ENCODE data around the gene FUZ.

Gene FUZ

DNA sequence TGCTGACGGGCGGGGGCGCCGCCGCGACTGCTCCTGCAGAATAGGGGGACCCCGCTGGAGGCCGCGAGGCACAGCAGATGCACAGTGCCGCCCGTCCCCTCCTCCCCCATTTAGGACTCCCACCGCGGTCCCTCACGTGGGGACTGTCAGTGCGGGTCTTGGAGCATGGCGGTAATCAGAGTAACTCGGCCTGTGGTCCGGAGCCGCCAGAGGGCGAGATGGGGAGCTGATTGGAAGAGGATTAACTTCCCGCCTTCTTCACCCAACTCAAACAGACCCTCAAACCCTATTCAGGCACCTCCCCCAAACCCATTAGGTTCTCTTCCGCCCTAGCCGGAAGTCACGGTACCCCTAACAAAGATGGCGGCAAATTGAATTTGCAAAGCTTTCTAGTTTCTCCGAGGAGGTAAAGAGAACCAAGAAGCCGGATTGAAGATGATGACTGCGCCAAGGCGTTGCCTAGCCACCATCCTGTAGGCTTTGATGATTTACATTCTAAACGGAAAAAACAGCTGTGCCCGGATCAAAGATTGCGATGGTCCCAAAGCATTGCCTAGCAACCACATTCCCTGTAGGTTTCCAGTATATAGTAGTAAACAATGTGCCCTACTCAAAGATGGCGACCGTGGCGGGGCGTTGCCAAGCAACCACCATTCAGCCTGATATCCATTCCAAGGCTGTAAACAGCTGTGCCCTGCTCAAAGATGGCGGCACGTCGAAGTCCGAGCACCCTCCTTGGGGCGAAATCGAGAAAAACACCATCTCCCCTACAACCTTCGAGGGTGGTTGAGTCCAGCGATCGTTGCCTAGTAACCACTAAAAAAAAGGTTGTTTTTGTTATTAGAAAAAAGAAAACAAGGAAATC is at the start of gene FUZ:
FUZ (minus strand) TSS at position 296 of the 865 bp plus-strand sequence; CDS start at position 110, 186 bp downstream.
- TF ChIP-seq CTCF (conservative IDR thresholded peaks at IDR 0.05; ENCODE audit: low read depth, low read length), result peak; percentile 45
- DNase-seq (ENCODE audit: low read depth), result peak; percentile 97
- H3K4me3 ChIP-seq (ENCODE audit: low read length), result peak within 1 kb of the TSS; percentile 98

GRCh38 chr19:49862391-49863253 is 49.5 kb upstream of the FUZ start:
- H3K4me3 ChIP-seq (ENCODE audit: low read length), result no peak overlapping the region
- peak; percentile 49 for TF ChIP-seq CTCF (conservative IDR thresholded peaks at IDR 0.05; ENCODE audit: low read depth, low read length)
- DNase-seq (ENCODE audit: low read depth), result no peak

DNA sequence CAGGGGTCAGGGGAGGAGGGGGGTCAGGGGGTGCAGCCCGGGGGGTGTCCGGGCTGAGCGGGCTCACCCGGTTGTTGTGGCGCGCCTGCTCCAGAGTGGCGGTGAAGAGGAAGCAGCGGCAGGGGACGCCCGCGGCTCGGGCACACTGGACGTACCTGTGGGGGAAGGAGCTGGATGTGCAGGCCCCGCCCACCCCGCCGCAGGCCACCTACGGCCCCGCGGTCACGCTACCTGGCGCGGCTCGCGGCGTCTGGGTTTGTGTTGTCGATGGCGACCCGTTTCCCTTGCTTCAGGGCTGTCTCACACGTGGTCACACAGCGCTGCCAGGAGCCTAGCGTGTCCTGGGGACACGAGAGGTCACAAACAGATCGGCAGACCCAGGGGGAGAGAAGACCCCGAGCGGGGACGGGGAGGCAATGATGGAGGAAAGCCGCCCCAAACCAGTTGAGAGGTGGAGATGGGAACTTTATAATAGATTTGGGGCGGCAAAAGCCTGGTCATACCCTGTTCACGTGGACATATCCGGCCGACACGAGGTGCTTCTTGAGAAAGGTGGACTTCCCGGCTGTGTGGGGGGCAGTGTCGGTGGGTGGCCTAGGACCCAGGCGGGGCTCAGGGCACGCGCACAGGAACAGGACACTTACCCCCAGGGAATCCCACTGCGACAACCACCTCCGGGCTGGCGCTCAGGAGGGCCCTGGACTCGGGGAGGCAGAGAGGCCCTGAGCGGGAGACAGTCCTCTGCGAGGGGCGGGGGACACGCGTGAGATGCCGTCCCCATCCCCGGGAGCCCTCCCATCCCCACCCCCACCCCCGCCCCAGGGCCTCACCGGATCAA is 48.7 kb upstream of the FUZ start:
- no peak for TF ChIP-seq CTCF (conservative IDR thresholded peaks at IDR 0.05; ENCODE audit: low read depth, low read length)
- no peak for DNase-seq (ENCODE audit: low read depth)
- H3K4me3 ChIP-seq (ENCODE audit: low read length), result no peak overlapping the region

DNA sequence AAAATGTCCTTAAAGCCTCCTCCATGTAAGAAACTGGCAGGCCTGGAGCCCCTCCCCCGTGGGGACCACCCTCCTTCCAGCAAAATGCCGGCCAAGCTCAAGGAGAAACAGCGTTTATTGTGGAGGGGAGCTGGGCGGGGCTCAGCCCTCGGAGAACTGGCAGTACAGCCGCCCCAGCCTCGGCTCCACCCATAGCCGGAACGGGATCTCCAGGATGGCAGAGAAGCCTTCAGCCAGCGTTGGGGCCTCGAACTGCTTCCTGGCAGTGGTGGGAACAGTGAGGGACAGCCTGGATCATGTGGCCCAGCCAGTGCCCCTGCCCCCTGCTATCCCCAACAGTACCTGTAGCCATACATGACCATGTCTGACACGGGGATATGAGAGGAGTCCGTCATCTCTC is 48.0 kb upstream of the FUZ start:
- no peak overlapping the region for H3K4me3 ChIP-seq (ENCODE audit: low read length)
- DNase-seq (ENCODE audit: low read depth), result no peak
- TF ChIP-seq CTCF (conservative IDR thresholded peaks at IDR 0.05; ENCODE audit: low read depth, low read length), result no peak

DNA sequence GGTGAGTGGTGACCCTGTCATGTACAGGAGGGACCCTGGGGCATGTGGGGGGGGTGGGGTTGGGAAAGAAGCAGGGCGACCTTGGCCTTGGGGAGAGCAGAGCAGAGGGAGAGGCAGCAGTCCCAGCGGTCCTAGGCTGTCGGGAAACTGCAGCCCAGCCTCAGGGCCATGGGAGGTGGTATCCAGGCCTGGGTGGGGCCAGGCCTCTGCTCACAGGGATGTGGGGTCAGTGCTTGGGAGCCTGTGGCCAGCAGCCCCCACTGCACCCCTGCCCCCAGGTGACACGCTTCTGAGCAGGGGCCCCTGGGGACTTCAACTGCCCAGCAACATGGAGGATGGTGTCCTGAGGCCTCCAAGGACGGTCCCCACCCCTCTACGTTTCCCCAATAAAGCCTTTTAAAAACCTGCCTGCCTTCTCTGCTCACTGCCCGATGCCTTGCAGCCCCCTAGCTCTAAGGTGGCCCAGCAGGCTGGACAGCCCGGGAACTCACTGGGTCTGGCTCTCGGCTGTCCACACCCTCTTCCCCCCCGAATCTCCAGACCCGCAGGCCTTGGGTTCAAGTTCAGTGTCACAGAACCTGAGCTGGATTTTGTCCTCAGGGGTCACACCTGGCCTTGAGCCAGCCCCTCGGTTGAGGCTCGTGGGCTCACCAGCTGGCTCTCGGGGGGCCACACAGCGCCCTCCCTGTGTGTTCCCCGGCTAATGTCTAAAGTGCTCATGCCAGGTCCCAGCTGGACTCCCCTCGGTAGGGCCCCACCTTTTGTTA is 47.4 kb upstream of the FUZ start:
- DNase-seq (ENCODE audit: low read depth), result no peak
- TF ChIP-seq CTCF (conservative IDR thresholded peaks at IDR 0.05; ENCODE audit: low read depth, low read length), result no peak
- H3K4me3 ChIP-seq (ENCODE audit: low read length), result no peak overlapping the region

DNA sequence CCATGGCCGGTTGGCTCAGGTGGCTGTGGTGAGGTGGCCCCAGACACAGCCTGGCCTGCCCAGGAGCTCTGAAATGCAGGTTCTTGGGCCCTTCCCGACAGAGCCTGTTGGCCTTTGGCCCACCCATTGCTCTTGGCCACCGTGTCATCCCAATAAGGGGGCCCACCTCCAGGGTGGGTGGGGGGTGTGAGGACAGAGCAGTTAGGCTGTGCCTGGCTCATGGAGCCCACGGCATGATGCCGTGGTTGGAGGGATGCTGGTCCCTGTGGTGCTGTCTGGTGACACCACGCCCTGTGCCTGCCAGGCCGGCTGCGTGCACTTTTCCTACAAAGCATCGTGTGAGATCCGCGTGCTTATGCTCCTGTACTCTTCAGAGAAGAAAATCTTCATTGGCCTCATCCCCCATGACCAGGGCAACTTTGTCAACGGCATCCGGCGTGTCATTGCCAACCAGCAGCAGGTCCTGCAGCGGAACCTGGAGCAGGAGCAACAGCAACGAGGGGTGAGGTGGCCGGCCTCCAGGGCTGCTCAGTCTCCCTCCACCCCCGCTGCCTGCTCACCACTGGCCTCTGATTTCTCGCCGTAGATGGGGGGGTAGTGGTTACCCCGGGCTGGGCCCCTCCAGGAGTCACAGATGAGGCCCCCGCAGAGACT is 46.7 kb upstream of the FUZ start:
- DNase-seq (ENCODE audit: low read depth), result no peak
- no peak for TF ChIP-seq CTCF (conservative IDR thresholded peaks at IDR 0.05; ENCODE audit: low read depth, low read length)

More for the DNA sequence above, 46.7 kb upstream of the FUZ start:
- no peak overlapping the region for H3K4me3 ChIP-seq (ENCODE audit: low read length)

Measured in retinal pigment epithelial cell (primary cell).